Body of pancreas (tissue), 4 donors: ENCODE measurements around the gene ANKRD31. TPM values are rescaled to one million over a fixed set of nuclear protein-coding genes. Genes with fewer than 3 reads are reported as not detected.
"Not testable (repeated sequence)": the region's sequence is repeated elsewhere in the genome, so short reads cannot be mapped to it uniquely, and the experiment has no call there.

ENCODE experiments used
- ATAC-seq: fragments of 150-250 bp; one replicate; pipeline ENCODE4 v1.9.1; 2016
- DNase-seq, 4 donors: peaks; one replicate each; pipeline ENCODE4 v3.0.0-alpha.2; 2019
- H3K27ac ChIP-seq, 4 donors: fragments of 200-600 bp; sonication (generic); 1 replicate in 3 of 4; 2 replicates in 1 of 4; pipeline versions ENCODE4 v1.5.1 to v1.6.1; 2016 to 2019; ENCODE audit warnings: mild to moderate bottlenecking in 1 of 4, mixed read lengths in 1 of 4, moderate library complexity in 1 of 4
- H3K27me3 ChIP-seq, 2 donors: fragments of 200-600 bp; sonication (generic); one replicate each; pipeline ENCODE4 v1.6.0; 2016; ENCODE audit warnings: mild to moderate bottlenecking in 1 of 2
- H3K36me3 ChIP-seq, 2 donors: fragments of 200-600 bp; sonication (generic); replicated peaks in 1 of 2; 2 replicates each; pipeline ENCODE4 v1.5.1; 2016; ENCODE audit warnings: low read depth in 2 of 2; ENCODE audit not compliant: insufficient read depth in 1 of 2
- H3K4me1 ChIP-seq: fragments of 200-600 bp; sonication (generic); one replicate; pipeline ENCODE4 v1.6.0; 2016
- H3K4me3 ChIP-seq, 2 donors: fragments of 200-600 bp; sonication (generic); 1 replicate in 1 of 2; 2 replicates in 1 of 2; pipeline ENCODE4 v1.5.1; 2016 to 2019
- H3K9me3 ChIP-seq, 3 donors: fragments of 200-600 bp; sonication (generic); 1 replicate in 2 of 3; 2 replicates in 1 of 3; pipeline ENCODE4 v1.5.1; 2016
- CTCF ChIP-seq, 7 experiments: fragments of 450-650 bp in 4 of 7; fragments of 200-600 bp in 3 of 7; sonication (generic) in 3 of 7; IDR thresholded peaks; one replicate each; pipeline ENCODE4 v1.5.1; 2016 to 2019; ENCODE audit warnings: antibody characterized with exemption in 7 of 7
- POLR2A ChIP-seq, 3 donors: fragments of 450-650 bp; IDR thresholded peaks; one replicate each; pipeline ENCODE4 v1.6.1; 2016; ENCODE audit warnings: antibody characterized with exemption in 3 of 3, mild to moderate bottlenecking in 2 of 3
- WGBS, 2 donors: methylation state at CpG; one replicate each; pipeline ENCODE4 v1.1.5; 2017; 5-methylcytosine and 5-hydroxymethylcytosine counted together
- intact Hi-C: fragments of 100-400 bp; cut with DNase I; formaldehyde crosslinking; loops from one replicate; pipeline ENCODE4 v1.15.1; 2023
- total RNA-seq, 2 donors: library from RNA; depleted of rRNA; stranded (reverse); fragments of >200 nt; gene quantifications; one replicate each; pipeline ENCODE4 v1.1.0, GENCODE V29; 2016

The ANKRD31 gene
- total RNA-seq, 2 donors from 2014 or later: 0.33 to 0.78 TPM

GRCh38 chr5:75279321-75279720 lies 42.6 kb upstream of the ANKRD31 start:
- H3K4me3 ChIP-seq: no peak overlapping the region
- 76 to 88% methylated on average over 1 of the region's 1 CpG for WGBS, 2 donors
- no peaks in the 10 kb centered on the region for H3K27me3 ChIP-seq
- H3K4me1 ChIP-seq: no peaks in the 10 kb centered on the region
- intact Hi-C loops: no loop called here
- DNase-seq (no peak), ATAC-seq (no peak)
- no peak overlapping the region for H3K27ac ChIP-seq
- no peaks in the 10 kb centered on the region for H3K9me3 ChIP-seq
- no peak for TF ChIP-seq POLR2A (IDR thresholded peaks at IDR 0.05)
- no peak for TF ChIP-seq CTCF (IDR thresholded peaks at IDR 0.05)
- no peaks in the 10 kb centered on the region for H3K36me3 ChIP-seq

GRCh38 chr5:75277463-75277862 lies 40.8 kb upstream of the ANKRD31 start:
- intact Hi-C loops: no loop called here
- Histone ChIP-seq H3K4me3 (no peak overlapping the region), H3K27me3 (no peaks in the 10 kb centered on the region), H3K27ac (no peak overlapping the region), H3K4me1 (no peaks in the 10 kb centered on the region), H3K36me3 (no peaks in the 10 kb centered on the region), H3K9me3 (no peaks in the 10 kb centered on the region)
- no peak for ATAC-seq
- TF ChIP-seq POLR2A (IDR thresholded peaks at IDR 0.05) (no peak), CTCF (IDR thresholded peaks at IDR 0.05) (no peak)
- DNase-seq: no peak
- 67 to 81% methylated on average over 3 to 4 of the region's 4 CpGs for WGBS, 2 donors

GRCh38 chr5:75275756-75276155 lies 39.1 kb upstream of the ANKRD31 start:
- intact Hi-C loops: no loop called here
- WGBS, 2 donors: 64 to 74% methylated on average over 3 of the region's 3 CpGs
- no peak overlapping the region for H3K27ac ChIP-seq

GRCh38 chr5:75275147-75275546 lies 38.5 kb upstream of the ANKRD31 start:
- Histone ChIP-seq H3K27me3 (no peaks in the 10 kb centered on the region), H3K9me3 (no peaks in the 10 kb centered on the region), H3K27ac (no peak overlapping the region), H3K4me3 (no peak overlapping the region), H3K4me1 (no peaks in the 10 kb centered on the region), H3K36me3 (no peaks in the 10 kb centered on the region)
- intact Hi-C loops: no loop called here
- DNase-seq (no peak), ATAC-seq (no peak)
- WGBS, 2 donors: 41 to 73% methylated on average over 1 of the region's 1 CpG
- TF ChIP-seq POLR2A (IDR thresholded peaks at IDR 0.05) (no peak), CTCF (IDR thresholded peaks at IDR 0.05) (no peak)

More at GRCh38 chr5:75275756-75276155, 39.1 kb upstream of the ANKRD31 start:
- ATAC-seq (no peak), DNase-seq (no peak)
- no peaks in the 10 kb centered on the region for H3K9me3 ChIP-seq
- H3K4me1 ChIP-seq: no peaks in the 10 kb centered on the region
- H3K27me3 ChIP-seq: no peaks in the 10 kb centered on the region
- H3K36me3 ChIP-seq: no peaks in the 10 kb centered on the region
- TF ChIP-seq CTCF (IDR thresholded peaks at IDR 0.05) (no peak), POLR2A (IDR thresholded peaks at IDR 0.05) (no peak)
- H3K4me3 ChIP-seq: no peak overlapping the region

- no peak for TF ChIP-seq POLR2A (IDR thresholded peaks at IDR 0.05)
- TF ChIP-seq CTCF (IDR thresholded peaks at IDR 0.05): no peak
- intact Hi-C loops: no loop called here
- DNase-seq (no peak), ATAC-seq (no peak)
- Histone ChIP-seq H3K4me1 (no peaks in the 10 kb centered on the region), H3K36me3 (no peaks in the 10 kb centered on the region), H3K27ac (no peak overlapping the region), H3K4me3 (no peak overlapping the region), H3K9me3 (no peaks in the 10 kb centered on the region), H3K27me3 (no peaks in the 10 kb centered on the region)
- WGBS, 2 donors: 67 to 87% methylated on average over 1 of the region's 1 CpG
Measured at GRCh38 chr5:75274486-75274885, 37.8 kb upstream of the ANKRD31 start.

- ATAC-seq, H3K4me3 ChIP-seq, DNase-seq, intact Hi-C loops, H3K4me1 ChIP-seq, H3K27ac ChIP-seq, H3K27me3 ChIP-seq, H3K36me3 ChIP-seq, H3K9me3 ChIP-seq: not testable (repeated sequence)
- no CpG with 5 or more reads among the region's 31 CpGs for WGBS, 2 donors
Measured at GRCh38 chr5:75270605-75271004, 33.9 kb upstream of the ANKRD31 start.
